IMR-90 (cell line): ENCODE results near the gene MRTFB. TPM values are rescaled to one million over a fixed set of nuclear protein-coding genes. Genes with fewer than 3 reads are reported as not detected.
A peak's percentile ranks its signal among the peaks of the same experiment; 100 is the strongest.

ENCODE experiments used
- ATAC-seq: fragments of 200-7000 bp; cut with Tn5 transposase; 2 replicates; pipeline ENCODE4 v1.9.1; 2020; ENCODE audit warnings: low read depth, mild to moderate bottlenecking, moderate library complexity
- BruUV-seq: library from RNA; stranded (reverse); fragments of 400-500 nt; replicated peaks from 2 replicates; lab custom pipeline; 2021; lab: Mats Ljungman, UMichigan
- CTCF ChIA-PET: fragments of 300-600 bp; formaldehyde crosslinking; extraction: SDS; loops from one replicate; lab custom pipeline; 2021; ENCODE audit warnings: antibody characterized with exemption; lab: Yijun Ruan, JAX
- POLR2A ChIA-PET: fragments of 300-600 bp; sonication (Branson Sonifier 250); formaldehyde crosslinking; loops from one replicate; lab custom pipeline; 2022; ENCODE audit warnings: antibody characterized with exemption; ENCODE audit not compliant: unreplicated experiment; lab: Charles Lee
- DNase-seq: peaks from one replicate; pipeline ENCODE4 v3.0.0; 2013
- H2AFZ ChIP-seq: replicated peaks from 2 replicates; pipeline ENCODE3; 2013; ENCODE audit warnings: low read length, mild to moderate bottlenecking; ENCODE audit not compliant: poor library complexity
- H2AK5ac ChIP-seq: 2 replicates; pipeline ENCODE4 v1.6.1; 2013; ENCODE audit warnings: low read depth, low read length, inconsistent platforms
- H2AK9ac ChIP-seq: replicated peaks from 2 replicates; pipeline ENCODE3; 2013; ENCODE audit warnings: mild to moderate bottlenecking, low read depth, low read length, moderate library complexity; ENCODE audit not compliant: poor library complexity
- H2BK120ac ChIP-seq: 2 replicates; pipeline ENCODE4 v1.6.1; 2013; ENCODE audit warnings: low read depth, low read length, inconsistent platforms
- H2BK15ac ChIP-seq: 3 replicates; pipeline ENCODE4 v1.6.1; 2013; ENCODE audit warnings: low read depth, low read length, inconsistent platforms
- H2BK20ac ChIP-seq: 2 replicates; pipeline ENCODE4 v1.6.1; 2013; ENCODE audit warnings: low read depth, mild to moderate bottlenecking, inconsistent platforms, low read length, moderate library complexity
- H2BK5ac ChIP-seq: 2 replicates; pipeline ENCODE4 v1.6.1; 2013; ENCODE audit warnings: mild to moderate bottlenecking, low read depth, low read length, inconsistent platforms; ENCODE audit not compliant: poor library complexity, severe bottlenecking
- H3K14ac ChIP-seq: replicated peaks from 2 replicates; pipeline ENCODE4 v1.6.1; 2013; ENCODE audit warnings: low read depth, low read length, inconsistent platforms
- H3K18ac ChIP-seq: 2 replicates; pipeline ENCODE4 v1.6.1; 2013; ENCODE audit warnings: low read depth, low read length, control low read depth
- H3K23ac ChIP-seq: 2 replicates; pipeline ENCODE4 v1.6.1; 2013; ENCODE audit warnings: low read depth, low read length, inconsistent platforms
- H3K27ac ChIP-seq: 2 replicates; pipeline ENCODE4 v1.5.1; 2013; ENCODE audit warnings: mild to moderate bottlenecking, control low read depth, low read length; ENCODE audit not compliant: insufficient read depth
- H3K27me3 ChIP-seq: 2 replicates; pipeline ENCODE4 v1.6.1; 2013; ENCODE audit warnings: low read length; ENCODE audit not compliant: control insufficient read depth, insufficient read depth
- H3K36me3 ChIP-seq: 2 replicates; pipeline ENCODE4 v1.6.1; 2013; ENCODE audit warnings: low read length, mixed read lengths; ENCODE audit not compliant: control insufficient read depth, insufficient read depth
- H3K4ac ChIP-seq: 2 replicates; pipeline ENCODE4 v1.6.1; 2013; ENCODE audit warnings: low read depth, low read length, inconsistent platforms
- H3K4me1 ChIP-seq: 2 replicates; pipeline ENCODE4 v1.6.1; 2013; ENCODE audit warnings: low read length, mixed read lengths; ENCODE audit not compliant: control insufficient read depth, insufficient read depth
- H3K4me2 ChIP-seq: 2 replicates; pipeline ENCODE4 v1.6.1; 2013; ENCODE audit warnings: low read depth, mild to moderate bottlenecking, control low read depth, low read length, moderate library complexity
- H3K4me3 ChIP-seq: 2 replicates; pipeline ENCODE4 v1.5.1; 2013; ENCODE audit warnings: low read depth, mild to moderate bottlenecking, control low read depth, low read length, moderate library complexity; ENCODE audit not compliant: insufficient read depth
- H3K56ac ChIP-seq: 2 replicates; pipeline ENCODE4 v1.6.1; 2013; ENCODE audit warnings: low read length, inconsistent platforms; ENCODE audit not compliant: insufficient read depth; ENCODE audit errors: extremely low read depth
- H3K79me1 ChIP-seq, 2 experiments: 2 replicates each; pipeline ENCODE4 v1.6.1; 2013; ENCODE audit warnings: low read length in 2 of 2, inconsistent platforms in 1 of 2, low read depth in 1 of 2
- H3K9ac ChIP-seq: 2 replicates; pipeline ENCODE4 v1.6.1; 2013; ENCODE audit warnings: low read depth, low read length, control low read depth
- H3K9me1 ChIP-seq: 2 replicates; pipeline ENCODE4 v1.6.1; 2013; ENCODE audit warnings: low read length, inconsistent platforms; ENCODE audit not compliant: insufficient read depth
- H3K9me3 ChIP-seq: 2 replicates; pipeline ENCODE4 v1.6.1; 2013; ENCODE audit warnings: low read length; ENCODE audit not compliant: control insufficient read depth, insufficient read depth
- H4K20me1 ChIP-seq: 2 replicates; pipeline ENCODE4 v1.6.1; 2013; ENCODE audit warnings: low read length, inconsistent platforms; ENCODE audit not compliant: insufficient read depth
- H4K5ac ChIP-seq: 2 replicates; pipeline ENCODE4 v1.6.1; 2013; ENCODE audit warnings: mild to moderate bottlenecking, low read depth, low read length, control low read depth
- H4K8ac ChIP-seq, 2 experiments: 2 replicates each; pipeline ENCODE4 v1.6.1; 2013; ENCODE audit warnings: low read depth in 2 of 2, low read length in 2 of 2, control low read depth in 1 of 2, inconsistent platforms in 1 of 2
- H4K91ac ChIP-seq: 2 replicates; pipeline ENCODE4 v1.6.1; 2013; ENCODE audit warnings: low read depth, low read length, inconsistent platforms; ENCODE audit not compliant: insufficient read depth
- FOS ChIP-seq: fragments of 150-350 bp; IDR thresholded peaks from 2 replicates; pipeline ENCODE4 v1.6.1; 2016; ENCODE audit warnings: low read depth, low read length
- NFE2L2 ChIP-seq: fragments of 150-350 bp; IDR thresholded peaks from 2 replicates; pipeline ENCODE4 v1.6.1; 2016; ENCODE audit warnings: low read depth, mild to moderate bottlenecking, low read length
- RFX5 ChIP-seq: IDR thresholded peaks from 2 replicates; pipeline ENCODE4 v1.8.0; 2012; ENCODE audit warnings: low read depth, mild to moderate bottlenecking, low read length, moderate library complexity
- WGBS, 2 experiments: methylation state at CpG; one replicate each; pipeline versions ENCODE4 v1.1.5 to v1.1.7; 2013; ENCODE audit warnings: missing lambda C conversion rate in 2 of 2; ENCODE audit not compliant: insufficient read length in 1 of 2; ENCODE audit errors: extremely low coverage in 2 of 2; 5-methylcytosine and 5-hydroxymethylcytosine counted together
- dilution Hi-C: fragments of 300-500 bp; cut with HindIII; formaldehyde crosslinking; loops from one replicate; pipeline ENCODE4 v1.14.3; 2018; ENCODE audit warnings: low sequenced_read_pairs; ENCODE audit not compliant: unreplicated experiment
- in situ Hi-C: fragments of 300-500 bp; cut with MboI; formaldehyde crosslinking; loops from 3 replicates; pipeline ENCODE4 v1.14.3; 2019; ENCODE audit warnings: low sequenced_read_pairs, inconsistent platforms, mixed read lengths
- intact Hi-C: fragments of 100-400 bp; cut with micrococcal nuclease; formaldehyde crosslinking; loops from 2 replicates; pipeline ENCODE4 v1.10.0; 2022
- polyA plus RNA-seq, 3 experiments: library from polyadenylated mRNA; depleted of rRNA; stranded (reverse); fragments of >200 nt; gene quantifications; 2 replicates each; pipeline ENCODE4 v1.2.3, GENCODE V29; 2012; ENCODE audit warnings: low replicate concordance in 1 of 3
- total RNA-seq: library from RNA; depleted of rRNA; stranded (reverse); fragments of >200 nt; gene quantifications from 2 replicates; pipeline ENCODE4 v1.2.3, GENCODE V29; 2012

Gene MRTFB
- total and polyA plus RNA-seq, 2 of the 4 experiments (the other 2 are of a cell fraction), result 4.4 to 5.4 TPM

GRCh38 chr16:14309906-14310305 is 238.8 kb downstream of the MRTFB start:
- POLR2A ChIA-PET, result no interaction called here
- Histone ChIP-seq H2BK120ac (peak overlapping the region; percentile 63; the same call in 1 of the 2 replicates), H3K27me3 (no peaks in the 10 kb centered on the region), H3K9me1 (peaks cover 16% of the 10 kb centered on the region), H3K4me2 (peak overlapping the region; percentile 9; the same call in 1 of the 2 replicates), H3K18ac (no peak overlapping the region), H2BK15ac (no peak overlapping the region), H3K23ac (no peak overlapping the region), H3K14ac (0 out of 2 replicates have a peak overlapping the region, but pooled peaks have one; percentile 24), H2BK20ac (no peak overlapping the region), H4K91ac (no peak overlapping the region), H2AFZ (no peak overlapping the region), H4K20me1 (peaks cover 70% of the 10 kb centered on the region), H2AK9ac (peak overlapping the region; percentile 83), H4K5ac (no peak overlapping the region), H3K4ac (peak overlapping the region; percentile 77; the same call in 1 of the 2 replicates), H3K9ac (no peak overlapping the region), H4K8ac (peak overlapping the region in 1 of 2 experiments; percentile 68; a peak in 2 of 4 replicates), H3K36me3 (no peaks in the 10 kb centered on the region), H3K4me1 (peaks cover 35% of the 10 kb centered on the region), H3K27ac (peak overlapping the region; percentile 64; the same call in 1 of the 2 replicates), H3K56ac (no peak overlapping the region), H3K4me3 (no peak overlapping the region), H2BK5ac (peak overlapping the region; percentile 67), H2AK5ac (0 out of 2 replicates have a peak overlapping the region, but pooled peaks have one; percentile 60), H3K79me1 (peaks cover 6 to 88% of the 10 kb centered on the region in 2 experiments; a peak in 2 of 4 replicates), H3K9me3 (no peaks in the 10 kb centered on the region)
- dilution Hi-C loops (no loop called here), in situ Hi-C loops (loop anchor here (5.0 to 10.0 kb wide), 2 partner anchors 52 to 85 kb away; no protein-coding TSS in a partner anchor), intact Hi-C loops (no loop called here)
- CTCF ChIA-PET, result interaction anchor here (0.6 to 0.9 kb wide), 2 partner anchors 53 to 150 kb away, joined by 3 read pairs; no protein-coding TSS in a partner anchor
- DNase-seq (peak; percentile 79), ATAC-seq (peak; percentile 82)
- no TSS peak for BruUV-seq
- WGBS, 2 experiments, result 20% methylated on average over 2 of the region's 10 CpGs; no CpG with 5 or more reads in 1 of the 2 experiments
- peak; percentile 49; the same call in 1 of the 2 replicates for TF ChIP-seq NFE2L2
- peak; percentile 50 for TF ChIP-seq FOS
- TF ChIP-seq RFX5, result no peak
